Astrocyte of the spinal cord (primary cell): ENCODE data around the gene CYB561D1.

Experiments used
- DNase-seq: peaks from one replicate; pipeline ENCODE4 v3.0.0; 2011; ENCODE audit warnings: low read depth, low spot score
- H3K4me3 ChIP-seq: 2 replicates; pipeline ENCODE4 v1.5.1; 2011; ENCODE audit warnings: low read depth, mild to moderate bottlenecking, low read length, moderate library complexity
- in situ Hi-C: cut with HindIII; loops from 2 replicates; pipeline ENCODE4 v1.10.0; 2017; ENCODE audit warnings: low sequenced_read_pairs
- TF ChIP-seq, protein P1 (sequence below): IDR thresholded peaks from 2 replicates; pipeline ENCODE4 v1.5.1; 2012; ENCODE audit warnings: low read depth, mild to moderate bottlenecking, low read length, inconsistent platforms

Gene CYB561D1

DNA sequence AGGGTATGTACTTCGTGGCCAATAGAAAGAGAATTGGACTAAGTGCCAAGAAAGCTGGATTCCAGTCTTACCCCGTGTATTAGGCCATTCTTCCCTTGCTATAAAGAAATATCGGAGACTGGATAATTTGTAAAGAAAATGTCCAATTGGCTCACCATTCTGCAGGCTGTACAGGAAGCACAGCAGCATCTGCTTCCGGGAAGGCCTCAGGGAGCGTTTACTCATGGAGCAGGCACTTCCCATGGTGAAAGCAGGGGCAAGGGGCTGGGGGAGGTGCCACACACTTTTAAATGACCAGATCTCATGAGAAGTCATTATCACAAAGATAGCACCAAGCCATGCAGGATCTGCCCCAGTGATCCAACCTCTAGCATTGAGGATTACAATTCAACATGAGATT lies 23.4 kb downstream of the CYB561D1 start:
- no peak overlapping the region for H3K4me3 ChIP-seq
- TF ChIP-seq, protein P1, sequence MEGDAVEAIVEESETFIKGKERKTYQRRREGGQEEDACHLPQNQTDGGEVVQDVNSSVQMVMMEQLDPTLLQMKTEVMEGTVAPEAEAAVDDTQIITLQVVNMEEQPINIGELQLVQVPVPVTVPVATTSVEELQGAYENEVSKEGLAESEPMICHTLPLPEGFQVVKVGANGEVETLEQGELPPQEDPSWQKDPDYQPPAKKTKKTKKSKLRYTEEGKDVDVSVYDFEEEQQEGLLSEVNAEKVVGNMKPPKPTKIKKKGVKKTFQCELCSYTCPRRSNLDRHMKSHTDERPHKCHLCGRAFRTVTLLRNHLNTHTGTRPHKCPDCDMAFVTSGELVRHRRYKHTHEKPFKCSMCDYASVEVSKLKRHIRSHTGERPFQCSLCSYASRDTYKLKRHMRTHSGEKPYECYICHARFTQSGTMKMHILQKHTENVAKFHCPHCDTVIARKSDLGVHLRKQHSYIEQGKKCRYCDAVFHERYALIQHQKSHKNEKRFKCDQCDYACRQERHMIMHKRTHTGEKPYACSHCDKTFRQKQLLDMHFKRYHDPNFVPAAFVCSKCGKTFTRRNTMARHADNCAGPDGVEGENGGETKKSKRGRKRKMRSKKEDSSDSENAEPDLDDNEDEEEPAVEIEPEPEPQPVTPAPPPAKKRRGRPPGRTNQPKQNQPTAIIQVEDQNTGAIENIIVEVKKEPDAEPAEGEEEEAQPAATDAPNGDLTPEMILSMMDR: no peak
- no peak for DNase-seq
- in situ Hi-C loops: no loop called here

DNA sequence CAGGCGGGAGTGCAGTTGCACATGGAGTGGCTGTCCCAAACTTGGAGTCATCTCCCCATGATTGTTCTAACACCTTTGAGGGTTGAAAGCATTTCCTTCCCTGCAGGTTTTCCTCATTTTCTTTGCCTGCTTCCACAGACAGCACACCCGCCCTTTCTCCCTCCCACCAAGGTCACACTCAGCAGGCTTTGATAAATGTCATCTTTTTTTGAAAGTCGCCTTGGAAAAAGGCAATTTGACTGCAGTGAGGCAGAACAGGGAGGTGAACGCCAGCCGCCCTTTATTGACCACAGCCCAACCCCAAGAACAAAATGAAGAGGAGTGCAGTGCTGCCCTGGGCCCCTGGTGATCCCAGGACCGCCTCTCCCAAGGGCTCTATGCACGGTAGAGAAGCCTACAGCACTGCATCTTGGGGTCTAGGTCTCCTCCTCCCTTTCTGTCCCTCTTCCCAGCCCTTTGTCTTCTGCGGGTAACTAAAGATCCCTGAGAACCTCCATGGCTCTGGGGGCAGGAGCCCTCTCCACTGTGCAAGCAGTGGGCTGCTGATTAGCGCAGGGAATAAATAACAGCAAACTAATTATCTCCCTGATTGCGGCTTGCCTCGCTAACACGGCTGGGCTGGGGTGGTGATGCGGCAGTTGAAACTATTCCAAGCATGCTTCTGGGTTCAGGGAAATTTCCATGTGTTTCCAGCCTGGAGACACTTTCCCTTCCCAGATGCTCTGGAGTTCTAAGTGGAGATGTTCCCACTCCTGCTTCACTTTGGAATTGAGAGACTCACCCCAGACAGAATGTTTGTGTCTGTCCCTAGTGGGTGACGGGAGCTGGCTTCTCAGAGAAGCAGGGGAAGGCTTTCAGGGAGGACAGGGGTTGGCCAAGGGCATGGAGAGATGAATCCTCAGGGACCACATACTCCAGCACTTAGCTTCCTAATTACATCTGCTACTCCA lies 27.4 kb downstream of the CYB561D1 start:
- in situ Hi-C loops: no loop called here
- TF ChIP-seq, protein P1: no peak
- no peak for DNase-seq
- H3K4me3 ChIP-seq: no peak overlapping the region

DNA sequence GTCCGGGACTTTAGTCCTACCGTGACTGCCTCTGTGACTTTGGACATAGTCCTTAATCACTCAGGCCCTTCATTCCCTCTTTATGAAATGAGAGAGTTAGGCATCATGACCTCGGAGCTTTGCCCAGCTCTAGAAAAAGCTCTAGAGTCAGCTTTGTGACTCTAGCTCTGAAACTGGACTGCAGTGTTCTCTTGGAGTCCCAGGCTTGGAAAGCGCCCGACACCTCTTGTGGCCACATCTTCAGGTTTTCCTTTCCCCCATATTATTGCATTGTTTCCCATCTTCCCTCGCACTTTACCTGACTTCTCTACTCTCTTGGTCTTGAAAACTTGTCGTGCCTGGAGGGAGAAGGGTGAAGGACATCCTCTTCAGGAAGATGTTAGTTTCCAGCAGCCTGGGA lies 28.1 kb downstream of the CYB561D1 start:
- TF ChIP-seq, protein P1: no peak
- no peak overlapping the region for H3K4me3 ChIP-seq
- in situ Hi-C loops: no loop called here
- no peak for DNase-seq

DNA sequence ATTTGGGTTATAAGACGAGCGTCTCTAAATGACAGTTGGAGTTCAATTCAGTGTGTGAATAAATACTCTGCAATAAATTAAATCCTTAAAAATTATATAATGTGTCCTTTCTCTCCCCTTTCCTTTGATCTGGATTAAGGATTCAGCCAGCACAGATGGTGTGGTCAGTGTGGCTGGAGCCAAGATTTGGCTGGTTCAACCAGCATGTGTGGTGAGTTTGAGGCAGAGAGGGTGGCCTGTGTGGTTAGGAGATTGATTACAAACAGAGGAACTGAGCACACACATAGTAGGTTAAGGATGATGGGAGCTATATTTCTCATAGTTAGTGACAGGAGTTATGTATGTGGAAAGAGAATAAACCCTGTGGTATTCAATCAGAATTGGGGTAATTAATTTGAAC lies 29.8 kb downstream of the CYB561D1 start:
- TF ChIP-seq, protein P1: no peak
- DNase-seq: peak; percentile 33
- in situ Hi-C loops: no loop called here
- H3K4me3 ChIP-seq: no peak overlapping the region

DNA sequence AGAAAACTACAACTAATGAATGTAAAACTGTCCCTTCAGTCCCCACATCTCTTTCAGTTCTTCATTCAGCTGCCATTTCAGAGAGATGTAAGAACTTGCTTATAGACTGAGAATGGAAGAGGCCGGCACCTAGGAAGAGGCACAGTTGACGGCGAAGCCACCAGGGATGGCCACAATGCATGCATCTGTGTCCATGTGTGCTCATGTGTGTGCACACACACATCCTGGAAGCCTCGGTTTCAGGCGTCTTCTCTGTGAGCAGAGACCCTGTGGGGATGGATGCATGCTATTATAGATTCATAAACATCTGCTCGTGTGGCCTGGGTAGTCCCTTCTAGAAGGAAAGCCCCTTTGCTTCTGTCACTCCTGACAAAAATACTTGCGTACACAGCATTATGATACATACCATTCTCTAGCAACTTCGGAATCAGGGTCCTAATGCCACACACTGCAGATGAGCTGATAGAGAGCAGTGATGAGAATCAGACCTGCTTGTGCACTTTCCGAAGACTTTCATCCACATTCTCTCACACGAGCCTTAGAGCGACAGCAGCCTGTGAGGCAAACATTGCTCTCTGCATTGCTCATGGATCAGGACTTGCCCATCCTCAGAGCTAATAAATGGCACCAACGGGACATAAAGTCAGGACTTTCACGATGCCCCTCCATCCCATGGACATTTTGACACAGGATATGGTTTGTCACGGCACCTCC lies 33.4 kb downstream of the CYB561D1 start:
- no peak for DNase-seq
- no peak overlapping the region for H3K4me3 ChIP-seq
- in situ Hi-C loops: no loop called here
- TF ChIP-seq, protein P1: no peak

DNA sequence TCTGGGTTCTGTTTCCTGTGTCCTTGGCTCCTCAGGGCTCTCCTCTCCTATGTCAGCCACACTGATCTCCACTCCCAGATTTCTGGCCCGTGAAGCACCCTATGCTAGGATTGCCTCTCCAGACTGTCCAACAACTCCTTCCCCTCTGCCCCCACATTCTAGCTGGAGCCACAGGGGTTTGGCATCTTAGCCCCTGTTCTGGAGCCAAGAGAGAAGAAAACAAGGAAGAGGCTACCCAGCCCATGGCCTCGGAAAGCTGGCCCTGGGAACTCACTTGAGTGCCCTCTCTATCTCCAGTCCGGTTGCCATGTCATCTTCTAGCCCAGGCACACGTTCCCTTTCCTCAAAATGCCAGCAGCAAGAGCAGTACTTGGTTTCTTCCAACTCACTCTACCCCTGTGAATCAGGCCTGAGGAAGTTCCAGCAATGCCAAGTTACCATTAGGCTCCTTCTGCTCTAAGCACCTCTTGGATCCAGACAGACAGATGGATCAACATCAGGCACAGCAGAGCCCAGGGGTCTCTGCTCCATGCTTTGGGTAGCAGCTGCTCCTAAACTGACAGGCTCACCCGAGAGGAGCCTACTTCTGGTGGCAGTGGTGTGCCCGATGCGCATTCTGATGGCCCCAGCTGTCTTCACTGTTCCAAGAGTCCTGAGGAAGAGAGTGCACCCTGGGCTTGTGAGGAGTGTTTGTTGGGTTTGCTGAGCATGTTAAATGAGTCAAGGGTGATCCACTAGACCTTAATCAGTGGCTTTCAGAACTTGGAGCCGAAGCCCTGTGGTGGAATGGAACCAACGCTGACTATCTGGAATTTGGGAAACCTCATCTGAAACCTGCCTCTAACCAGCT lies 34.2 kb downstream of the CYB561D1 start:
- in situ Hi-C loops: no loop called here
- TF ChIP-seq, protein P1: no peak
- H3K4me3 ChIP-seq: no peak overlapping the region
- DNase-seq: no peak
